IMR-90 (cell line): ENCODE measurements around the gene IBA57. TPM values are rescaled to one million over a fixed set of nuclear protein-coding genes. Genes with fewer than 3 reads are reported as not detected.

Experiments used
- ATAC-seq: fragments of 200-7000 bp; cut with Tn5 transposase; 2 replicates; pipeline ENCODE4 v1.9.1; 2020; ENCODE audit warnings: low read depth, mild to moderate bottlenecking, moderate library complexity
- BruUV-seq: library from RNA; stranded (reverse); fragments of 400-500 nt; replicated peaks from 2 replicates; lab custom pipeline; 2021; lab: Mats Ljungman, UMichigan
- CTCF ChIA-PET: fragments of 300-600 bp; formaldehyde crosslinking; extraction: SDS; loops from one replicate; lab custom pipeline; 2021; ENCODE audit warnings: antibody characterized with exemption; lab: Yijun Ruan, JAX
- POLR2A ChIA-PET: fragments of 300-600 bp; sonication (Branson Sonifier 250); formaldehyde crosslinking; loops from one replicate; lab custom pipeline; 2022; ENCODE audit warnings: antibody characterized with exemption; ENCODE audit not compliant: unreplicated experiment; lab: Charles Lee
- DNase-seq: peaks from one replicate; pipeline ENCODE4 v3.0.0; 2013
- H2AFZ ChIP-seq: replicated peaks from 2 replicates; pipeline ENCODE3; 2013; ENCODE audit warnings: low read length, mild to moderate bottlenecking; ENCODE audit not compliant: poor library complexity
- H2AK5ac ChIP-seq: 2 replicates; pipeline ENCODE4 v1.6.1; 2013; ENCODE audit warnings: low read depth, low read length, inconsistent platforms
- H2AK9ac ChIP-seq: replicated peaks from 2 replicates; pipeline ENCODE3; 2013; ENCODE audit warnings: mild to moderate bottlenecking, low read depth, low read length, moderate library complexity; ENCODE audit not compliant: poor library complexity
- H2BK120ac ChIP-seq: 2 replicates; pipeline ENCODE4 v1.6.1; 2013; ENCODE audit warnings: low read depth, low read length, inconsistent platforms
- H2BK15ac ChIP-seq: 3 replicates; pipeline ENCODE4 v1.6.1; 2013; ENCODE audit warnings: low read depth, low read length, inconsistent platforms
- H2BK20ac ChIP-seq: 2 replicates; pipeline ENCODE4 v1.6.1; 2013; ENCODE audit warnings: low read depth, mild to moderate bottlenecking, inconsistent platforms, low read length, moderate library complexity
- H2BK5ac ChIP-seq: 2 replicates; pipeline ENCODE4 v1.6.1; 2013; ENCODE audit warnings: mild to moderate bottlenecking, low read depth, low read length, inconsistent platforms; ENCODE audit not compliant: poor library complexity, severe bottlenecking
- H3K14ac ChIP-seq: replicated peaks from 2 replicates; pipeline ENCODE4 v1.6.1; 2013; ENCODE audit warnings: low read depth, low read length, inconsistent platforms
- H3K18ac ChIP-seq: 2 replicates; pipeline ENCODE4 v1.6.1; 2013; ENCODE audit warnings: low read depth, low read length, control low read depth
- H3K23ac ChIP-seq: 2 replicates; pipeline ENCODE4 v1.6.1; 2013; ENCODE audit warnings: low read depth, low read length, inconsistent platforms
- H3K27ac ChIP-seq: 2 replicates; pipeline ENCODE4 v1.5.1; 2013; ENCODE audit warnings: mild to moderate bottlenecking, control low read depth, low read length; ENCODE audit not compliant: insufficient read depth
- H3K27me3 ChIP-seq: 2 replicates; pipeline ENCODE4 v1.6.1; 2013; ENCODE audit warnings: low read length; ENCODE audit not compliant: control insufficient read depth, insufficient read depth
- H3K36me3 ChIP-seq: 2 replicates; pipeline ENCODE4 v1.6.1; 2013; ENCODE audit warnings: low read length, mixed read lengths; ENCODE audit not compliant: control insufficient read depth, insufficient read depth
- H3K4ac ChIP-seq: 2 replicates; pipeline ENCODE4 v1.6.1; 2013; ENCODE audit warnings: low read depth, low read length, inconsistent platforms
- H3K4me1 ChIP-seq: 2 replicates; pipeline ENCODE4 v1.6.1; 2013; ENCODE audit warnings: low read length, mixed read lengths; ENCODE audit not compliant: control insufficient read depth, insufficient read depth
- H3K4me2 ChIP-seq: 2 replicates; pipeline ENCODE4 v1.6.1; 2013; ENCODE audit warnings: low read depth, mild to moderate bottlenecking, control low read depth, low read length, moderate library complexity
- H3K4me3 ChIP-seq: 2 replicates; pipeline ENCODE4 v1.5.1; 2013; ENCODE audit warnings: low read depth, mild to moderate bottlenecking, control low read depth, low read length, moderate library complexity; ENCODE audit not compliant: insufficient read depth
- H3K56ac ChIP-seq: 2 replicates; pipeline ENCODE4 v1.6.1; 2013; ENCODE audit warnings: low read length, inconsistent platforms; ENCODE audit not compliant: insufficient read depth; ENCODE audit errors: extremely low read depth
- H3K79me1 ChIP-seq, 2 experiments: 2 replicates each; pipeline ENCODE4 v1.6.1; 2013; ENCODE audit warnings: low read length in 2 of 2, inconsistent platforms in 1 of 2, low read depth in 1 of 2
- H3K9ac ChIP-seq: 2 replicates; pipeline ENCODE4 v1.6.1; 2013; ENCODE audit warnings: low read depth, low read length, control low read depth
- H3K9me1 ChIP-seq: 2 replicates; pipeline ENCODE4 v1.6.1; 2013; ENCODE audit warnings: low read length, inconsistent platforms; ENCODE audit not compliant: insufficient read depth
- H3K9me3 ChIP-seq: 2 replicates; pipeline ENCODE4 v1.6.1; 2013; ENCODE audit warnings: low read length; ENCODE audit not compliant: control insufficient read depth, insufficient read depth
- H4K20me1 ChIP-seq: 2 replicates; pipeline ENCODE4 v1.6.1; 2013; ENCODE audit warnings: low read length, inconsistent platforms; ENCODE audit not compliant: insufficient read depth
- H4K5ac ChIP-seq: 2 replicates; pipeline ENCODE4 v1.6.1; 2013; ENCODE audit warnings: mild to moderate bottlenecking, low read depth, low read length, control low read depth
- H4K8ac ChIP-seq, 2 experiments: 2 replicates each; pipeline ENCODE4 v1.6.1; 2013; ENCODE audit warnings: low read depth in 2 of 2, low read length in 2 of 2, control low read depth in 1 of 2, inconsistent platforms in 1 of 2
- H4K91ac ChIP-seq: 2 replicates; pipeline ENCODE4 v1.6.1; 2013; ENCODE audit warnings: low read depth, low read length, inconsistent platforms; ENCODE audit not compliant: insufficient read depth
- BHLHE40 ChIP-seq: fragments of 150-350 bp; IDR thresholded peaks from 2 replicates; pipeline ENCODE4 v1.6.1; 2016; ENCODE audit warnings: mild to moderate bottlenecking, low read depth, low read length
- CHD1 ChIP-seq: IDR thresholded peaks from 2 replicates; pipeline ENCODE4 v1.6.1; 2012; ENCODE audit warnings: low read depth, low read length, improper control_type of control experiment
- FOS ChIP-seq: fragments of 150-350 bp; IDR thresholded peaks from 2 replicates; pipeline ENCODE4 v1.6.1; 2016; ENCODE audit warnings: low read depth, low read length
- MAFK ChIP-seq: IDR thresholded peaks from 2 replicates; pipeline ENCODE4 v1.6.1; 2012; ENCODE audit warnings: low read depth, low read length, improper control_type of control experiment
- MAZ ChIP-seq: IDR thresholded peaks from 2 replicates; pipeline ENCODE4 v1.6.1; 2012; ENCODE audit warnings: low read depth, mild to moderate bottlenecking, low read length, improper control_type of control experiment, moderate library complexity, borderline replicate concordance
- MXI1 ChIP-seq: IDR thresholded peaks from 2 replicates; pipeline ENCODE4 v1.6.1; 2012; ENCODE audit warnings: low read depth, mild to moderate bottlenecking, low read length, moderate library complexity, borderline replicate concordance
- NFE2L2 ChIP-seq: fragments of 150-350 bp; IDR thresholded peaks from 2 replicates; pipeline ENCODE4 v1.6.1; 2016; ENCODE audit warnings: low read depth, mild to moderate bottlenecking, low read length
- POLR2A ChIP-seq: IDR thresholded peaks from 2 replicates; pipeline ENCODE4 v1.6.1; 2012; ENCODE audit warnings: mild to moderate bottlenecking, low read depth, low read length
- RAD21 ChIP-seq: IDR thresholded peaks from 2 replicates; pipeline ENCODE4 v1.6.1; 2012; ENCODE audit warnings: low read length, improper control_type of control experiment
- RCOR1 ChIP-seq: IDR thresholded peaks from 2 replicates; pipeline ENCODE4 v1.6.1; 2012; ENCODE audit warnings: mild to moderate bottlenecking, low read length, improper control_type of control experiment; ENCODE audit not compliant: insufficient replicate concordance
- RFX5 ChIP-seq: IDR thresholded peaks from 2 replicates; pipeline ENCODE4 v1.8.0; 2012; ENCODE audit warnings: low read depth, mild to moderate bottlenecking, low read length, moderate library complexity
- SMC3 ChIP-seq: fragments of 150-350 bp; IDR thresholded peaks from 2 replicates; pipeline ENCODE4 v1.6.1; 2016; ENCODE audit warnings: low read depth, mild to moderate bottlenecking, antibody characterized with exemption, low read length, moderate library complexity
- WGBS, 2 experiments: methylation state at CpG; one replicate each; pipeline versions ENCODE4 v1.1.5 to v1.1.7; 2013; ENCODE audit warnings: missing lambda C conversion rate in 2 of 2; ENCODE audit not compliant: insufficient read length in 1 of 2; ENCODE audit errors: extremely low coverage in 2 of 2; 5-methylcytosine and 5-hydroxymethylcytosine counted together
- dilution Hi-C: fragments of 300-500 bp; cut with HindIII; formaldehyde crosslinking; loops from one replicate; pipeline ENCODE4 v1.14.3; 2018; ENCODE audit warnings: low sequenced_read_pairs; ENCODE audit not compliant: unreplicated experiment
- in situ Hi-C: fragments of 300-500 bp; cut with MboI; formaldehyde crosslinking; loops from 3 replicates; pipeline ENCODE4 v1.14.3; 2019; ENCODE audit warnings: low sequenced_read_pairs, inconsistent platforms, mixed read lengths
- intact Hi-C: fragments of 100-400 bp; cut with micrococcal nuclease; formaldehyde crosslinking; loops from 2 replicates; pipeline ENCODE4 v1.10.0; 2022
- polyA plus RNA-seq, 3 experiments: library from polyadenylated mRNA; depleted of rRNA; stranded (reverse); fragments of >200 nt; gene quantifications; 2 replicates each; pipeline ENCODE4 v1.2.3, GENCODE V29; 2012; ENCODE audit warnings: low replicate concordance in 1 of 3
- total RNA-seq: library from RNA; depleted of rRNA; stranded (reverse); fragments of >200 nt; gene quantifications from 2 replicates; pipeline ENCODE4 v1.2.3, GENCODE V29; 2012
- TF ChIP-seq, protein P1 (sequence below): fragments of 150-350 bp; IDR thresholded peaks from 2 replicates; pipeline ENCODE4 v1.6.1; 2016; ENCODE audit warnings: low read depth, mild to moderate bottlenecking, low read length, moderate library complexity, borderline replicate concordance
- TF ChIP-seq, protein P2 (sequence below): conservative IDR thresholded peaks from 2 replicates; pipeline ENCODE4 v1.5.1; 2012; ENCODE audit warnings: mild to moderate bottlenecking, low read depth, low read length, improper control_type of control experiment

The IBA57 gene
- total and polyA plus RNA-seq, 2 of the 4 experiments (the other 2 are of a cell fraction): 2.0 to 2.6 TPM

DNA sequence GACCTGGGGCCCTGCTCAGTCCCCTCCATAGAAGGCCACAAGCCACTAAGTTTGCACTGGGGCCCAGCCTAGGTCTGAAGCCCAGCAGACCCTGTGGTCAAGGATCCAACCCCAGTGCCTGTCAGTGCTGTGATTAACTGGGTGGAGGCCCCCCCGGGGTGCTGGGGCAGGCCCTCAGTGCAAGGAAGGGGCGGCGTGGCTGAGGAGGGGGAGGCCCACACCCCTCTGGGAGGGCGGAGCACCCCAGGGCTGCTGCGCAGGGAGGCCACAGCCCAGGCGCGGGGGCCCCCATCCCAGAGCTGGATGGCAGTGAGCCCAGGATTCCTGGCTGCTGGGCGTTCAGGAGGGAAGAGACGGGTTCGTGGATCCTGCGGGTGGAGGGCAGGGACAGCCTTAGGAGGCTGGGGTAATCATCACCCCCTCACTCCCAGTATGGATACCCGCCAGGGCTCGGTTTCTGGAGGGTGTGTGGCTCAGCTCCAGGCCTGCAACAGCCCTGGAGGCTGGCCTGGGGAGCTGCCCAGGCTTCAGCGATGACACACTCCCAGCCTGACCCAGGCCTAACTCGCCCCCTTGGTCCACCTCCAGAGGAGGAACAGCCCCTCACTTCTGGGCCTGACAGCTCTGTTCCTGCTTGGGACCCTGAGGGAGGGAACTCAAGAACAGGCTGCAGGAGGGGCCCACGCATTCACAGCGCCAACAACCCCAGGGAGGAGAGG is 15.0 kb upstream of the IBA57 start:
- peak overlapping the region; percentile 12; the same call in 1 of the 2 replicates for H3K4me2 ChIP-seq
- no peaks in the 10 kb centered on the region for H3K9me3 ChIP-seq
- H3K4me1 ChIP-seq: peaks cover 23% of the 10 kb centered on the region
- H4K20me1 ChIP-seq: peaks cover 23% of the 10 kb centered on the region
- ATAC-seq: peak; percentile 74
- in situ Hi-C loops (no loop called here), dilution Hi-C loops (no loop called here), intact Hi-C loops (loop anchor here (1.0 kb wide), 1 partner anchor 10 kb away; the partner anchor contains the start of gene GUK1)
- CTCF ChIA-PET: no interaction called here
- POLR2A ChIA-PET: no interaction called here
- H2BK5ac ChIP-seq: peak overlapping the region; percentile 62
- H3K4me3 ChIP-seq: no peak overlapping the region
- no peak overlapping the region for H2BK20ac ChIP-seq
- peaks cover 10% of the 10 kb centered on the region for H3K36me3 ChIP-seq
- H3K23ac ChIP-seq: 0 out of 2 replicates have a peak overlapping the region, but pooled peaks have one; percentile 12
- WGBS, 2 experiments: no CpG with 5 or more reads among the region's 17 CpGs
- peak overlapping the region; percentile 19; the same call in 1 of the 2 replicates for H2BK120ac ChIP-seq
- peak overlapping the region; percentile 74 for H3K27ac ChIP-seq
- peak overlapping the region; percentile 70 to 71; a peak in 3 of 4 replicates for H4K8ac ChIP-seq
- no TSS peak for BruUV-seq
- H3K9me1 ChIP-seq: peaks cover 12% of the 10 kb centered on the region
- H3K9ac ChIP-seq: peak overlapping the region; percentile 16
- H2AK9ac ChIP-seq: peak overlapping the region; percentile 95
- no peaks in the 10 kb centered on the region for H3K27me3 ChIP-seq
- peak; percentile 86 for DNase-seq
- H4K5ac ChIP-seq: peak overlapping the region; percentile 14; the same call in 1 of the 2 replicates
- no peak overlapping the region; the same call in 1 of the 2 replicates for H3K14ac ChIP-seq
- H2AFZ ChIP-seq: peak overlapping the region; percentile 78
- no peak overlapping the region for H3K56ac ChIP-seq
- no peak overlapping the region for H2BK15ac ChIP-seq
- peak overlapping the region; percentile 80; the same call in 1 of the 2 replicates for H4K91ac ChIP-seq
- H3K18ac ChIP-seq: no peak overlapping the region; the same call in 1 of the 2 replicates
- H3K79me1 ChIP-seq: peaks cover 9 to 54% of the 10 kb centered on the region in 2 experiments
- peak overlapping the region; percentile 76 for H2AK5ac ChIP-seq
- H3K4ac ChIP-seq: peak overlapping the region; percentile 83
- TF ChIP-seq CHD1 (0 out of 2 replicates have a peak, but pooled peaks have one; percentile 43), RFX5 (0 out of 2 replicates have a peak, but pooled peaks have one; percentile 13), RCOR1 (no peak), NFE2L2 (no peak), RAD21 (peak; percentile 17; the same call in 1 of the 2 replicates), BHLHE40 (no peak), MXI1 (peak; percentile 65; the same call in 1 of the 2 replicates), FOS (no peak), SMC3 (no peak), MAFK (no peak), POLR2A (peak; percentile 48), MAZ (peak; percentile 75; the same call in 1 of the 2 replicates)
- TF ChIP-seq, protein P1, sequence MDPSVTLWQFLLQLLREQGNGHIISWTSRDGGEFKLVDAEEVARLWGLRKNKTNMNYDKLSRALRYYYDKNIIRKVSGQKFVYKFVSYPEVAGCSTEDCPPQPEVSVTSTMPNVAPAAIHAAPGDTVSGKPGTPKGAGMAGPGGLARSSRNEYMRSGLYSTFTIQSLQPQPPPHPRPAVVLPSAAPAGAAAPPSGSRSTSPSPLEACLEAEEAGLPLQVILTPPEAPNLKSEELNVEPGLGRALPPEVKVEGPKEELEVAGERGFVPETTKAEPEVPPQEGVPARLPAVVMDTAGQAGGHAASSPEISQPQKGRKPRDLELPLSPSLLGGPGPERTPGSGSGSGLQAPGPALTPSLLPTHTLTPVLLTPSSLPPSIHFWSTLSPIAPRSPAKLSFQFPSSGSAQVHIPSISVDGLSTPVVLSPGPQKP: no peak
- TF ChIP-seq, protein P2, sequence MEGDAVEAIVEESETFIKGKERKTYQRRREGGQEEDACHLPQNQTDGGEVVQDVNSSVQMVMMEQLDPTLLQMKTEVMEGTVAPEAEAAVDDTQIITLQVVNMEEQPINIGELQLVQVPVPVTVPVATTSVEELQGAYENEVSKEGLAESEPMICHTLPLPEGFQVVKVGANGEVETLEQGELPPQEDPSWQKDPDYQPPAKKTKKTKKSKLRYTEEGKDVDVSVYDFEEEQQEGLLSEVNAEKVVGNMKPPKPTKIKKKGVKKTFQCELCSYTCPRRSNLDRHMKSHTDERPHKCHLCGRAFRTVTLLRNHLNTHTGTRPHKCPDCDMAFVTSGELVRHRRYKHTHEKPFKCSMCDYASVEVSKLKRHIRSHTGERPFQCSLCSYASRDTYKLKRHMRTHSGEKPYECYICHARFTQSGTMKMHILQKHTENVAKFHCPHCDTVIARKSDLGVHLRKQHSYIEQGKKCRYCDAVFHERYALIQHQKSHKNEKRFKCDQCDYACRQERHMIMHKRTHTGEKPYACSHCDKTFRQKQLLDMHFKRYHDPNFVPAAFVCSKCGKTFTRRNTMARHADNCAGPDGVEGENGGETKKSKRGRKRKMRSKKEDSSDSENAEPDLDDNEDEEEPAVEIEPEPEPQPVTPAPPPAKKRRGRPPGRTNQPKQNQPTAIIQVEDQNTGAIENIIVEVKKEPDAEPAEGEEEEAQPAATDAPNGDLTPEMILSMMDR: 0 out of 2 replicates have a peak, but pooled peaks have one; percentile 4
